ENCODE measurements around the gene SHROOM2.

Gene SHROOM2

DNA sequence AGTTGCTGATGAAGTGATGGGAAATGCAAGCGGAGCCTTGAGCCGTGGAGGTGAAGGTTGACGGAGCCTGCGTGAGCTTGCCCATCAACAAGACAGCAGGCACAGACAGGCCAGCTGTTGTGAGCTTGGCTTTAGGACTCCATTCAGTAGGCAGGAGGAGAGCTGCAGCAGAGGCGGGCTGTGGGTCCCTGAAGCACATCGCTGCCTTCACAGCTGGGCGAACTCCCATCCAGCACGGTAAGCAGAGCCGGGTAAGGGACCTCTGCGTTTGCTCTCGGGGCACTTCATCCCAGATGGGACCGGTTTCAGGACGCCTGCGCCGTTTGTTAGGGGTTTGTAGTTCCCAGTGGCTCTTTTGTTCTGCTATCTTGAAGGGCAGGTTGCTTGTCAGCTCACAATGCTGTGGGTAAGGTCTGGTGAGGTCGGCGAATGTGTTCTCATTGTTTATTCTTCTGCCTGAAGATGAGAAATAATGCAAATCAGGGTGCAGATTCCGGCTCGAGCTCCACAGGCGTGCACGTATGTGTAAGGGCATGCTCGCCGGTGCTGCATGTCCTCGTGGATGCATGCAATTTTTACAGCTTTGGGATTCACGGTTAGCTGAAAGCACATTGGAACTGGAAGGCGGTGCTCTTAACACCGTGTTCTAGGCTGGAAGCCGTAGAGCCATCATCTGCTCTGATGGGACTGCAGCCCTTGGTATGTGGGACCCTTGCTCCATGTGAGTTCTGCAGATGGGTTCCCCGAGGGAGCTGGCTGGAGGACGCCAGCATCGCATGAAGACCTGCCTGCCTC, 126.3 kb downstream of the SHROOM2 start:
- H3K27me3 ChIP-seq (replicated peaks) = no peaks in the 10 kb centered on the region
- TF ChIP-seq, protein P1, sequence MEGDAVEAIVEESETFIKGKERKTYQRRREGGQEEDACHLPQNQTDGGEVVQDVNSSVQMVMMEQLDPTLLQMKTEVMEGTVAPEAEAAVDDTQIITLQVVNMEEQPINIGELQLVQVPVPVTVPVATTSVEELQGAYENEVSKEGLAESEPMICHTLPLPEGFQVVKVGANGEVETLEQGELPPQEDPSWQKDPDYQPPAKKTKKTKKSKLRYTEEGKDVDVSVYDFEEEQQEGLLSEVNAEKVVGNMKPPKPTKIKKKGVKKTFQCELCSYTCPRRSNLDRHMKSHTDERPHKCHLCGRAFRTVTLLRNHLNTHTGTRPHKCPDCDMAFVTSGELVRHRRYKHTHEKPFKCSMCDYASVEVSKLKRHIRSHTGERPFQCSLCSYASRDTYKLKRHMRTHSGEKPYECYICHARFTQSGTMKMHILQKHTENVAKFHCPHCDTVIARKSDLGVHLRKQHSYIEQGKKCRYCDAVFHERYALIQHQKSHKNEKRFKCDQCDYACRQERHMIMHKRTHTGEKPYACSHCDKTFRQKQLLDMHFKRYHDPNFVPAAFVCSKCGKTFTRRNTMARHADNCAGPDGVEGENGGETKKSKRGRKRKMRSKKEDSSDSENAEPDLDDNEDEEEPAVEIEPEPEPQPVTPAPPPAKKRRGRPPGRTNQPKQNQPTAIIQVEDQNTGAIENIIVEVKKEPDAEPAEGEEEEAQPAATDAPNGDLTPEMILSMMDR (IDR thresholded peaks at IDR 0.05; ENCODE audit: low read depth, low read length, missing control alignments) = no peak
- in situ Hi-C loops (cut with HindIII; ENCODE audit: low pct_ligation_motif_present, low sequenced_read_pairs) = no loop called here
- H3K27ac ChIP-seq = no peak overlapping the region
- peak overlapping the region; percentile 20 for H3K4me3 ChIP-seq (ENCODE audit: low read depth, low read length)
- no peak for DNase-seq
- no peaks in the 10 kb centered on the region for H3K36me3 ChIP-seq (replicated peaks)

GRCh38 chrX:9913146-9913433, 126.9 kb downstream of the SHROOM2 start:
- H3K27me3 ChIP-seq (replicated peaks) = no peaks in the 10 kb centered on the region
- no peak for DNase-seq
- TF ChIP-seq, protein P1 (IDR thresholded peaks at IDR 0.05; ENCODE audit: low read depth, low read length, missing control alignments) = no peak
- H3K27ac ChIP-seq = no peak overlapping the region
- no peaks in the 10 kb centered on the region for H3K36me3 ChIP-seq (replicated peaks)
- in situ Hi-C loops (cut with HindIII; ENCODE audit: low pct_ligation_motif_present, low sequenced_read_pairs) = no loop called here
- no peak overlapping the region for H3K4me3 ChIP-seq (ENCODE audit: low read depth, low read length)

- no peak overlapping the region for H3K27ac ChIP-seq
- in situ Hi-C loops (cut with HindIII; ENCODE audit: low pct_ligation_motif_present, low sequenced_read_pairs) = no loop called here
- TF ChIP-seq, protein P1 (IDR thresholded peaks at IDR 0.05; ENCODE audit: low read depth, low read length, missing control alignments) = no peak
- no peaks in the 10 kb centered on the region for H3K27me3 ChIP-seq (replicated peaks)
- no peaks in the 10 kb centered on the region for H3K36me3 ChIP-seq (replicated peaks)
- no peak for DNase-seq
- no peak overlapping the region for H3K4me3 ChIP-seq (ENCODE audit: low read depth, low read length)
Observed at GRCh38 chrX:9917861-9918260, 131.6 kb downstream of the SHROOM2 start.

- no peak overlapping the region for H3K27ac ChIP-seq
- H3K36me3 ChIP-seq (replicated peaks) = no peaks in the 10 kb centered on the region
- no peak overlapping the region for H3K4me3 ChIP-seq (ENCODE audit: low read depth, low read length)
- H3K27me3 ChIP-seq (replicated peaks) = no peaks in the 10 kb centered on the region
- in situ Hi-C loops (cut with HindIII; ENCODE audit: low pct_ligation_motif_present, low sequenced_read_pairs) = no loop called here
- DNase-seq = no peak
- TF ChIP-seq, protein P1 (IDR thresholded peaks at IDR 0.05; ENCODE audit: low read depth, low read length, missing control alignments) = no peak
Observed at GRCh38 chrX:9919632-9920172, 133.5 kb downstream of the SHROOM2 start.

- in situ Hi-C loops (cut with HindIII; ENCODE audit: low pct_ligation_motif_present, low sequenced_read_pairs) = no loop called here
- Histone ChIP-seq H3K36me3 (replicated peaks) (no peaks in the 10 kb centered on the region), H3K27ac (no peak overlapping the region), H3K27me3 (replicated peaks) (no peaks in the 10 kb centered on the region), H3K4me3 (ENCODE audit: low read depth, low read length) (no peak overlapping the region)
- TF ChIP-seq, protein P1 (IDR thresholded peaks at IDR 0.05; ENCODE audit: low read depth, low read length, missing control alignments) = no peak
- DNase-seq = no peak
Observed at GRCh38 chrX:9921407-9921806, 135.2 kb downstream of the SHROOM2 start.

GRCh38 chrX:9923357-9923756, 137.1 kb downstream of the SHROOM2 start:
- Histone ChIP-seq H3K27ac (no peak overlapping the region), H3K36me3 (replicated peaks) (no peaks in the 10 kb centered on the region), H3K4me3 (ENCODE audit: low read depth, low read length) (no peak overlapping the region), H3K27me3 (replicated peaks) (no peaks in the 10 kb centered on the region)
- TF ChIP-seq, protein P1 (IDR thresholded peaks at IDR 0.05; ENCODE audit: low read depth, low read length, missing control alignments) = no peak
- in situ Hi-C loops (cut with HindIII; ENCODE audit: low pct_ligation_motif_present, low sequenced_read_pairs) = no loop called here
- DNase-seq = no peak
